ENCODE measurements around the gene GRK7.

DNA sequence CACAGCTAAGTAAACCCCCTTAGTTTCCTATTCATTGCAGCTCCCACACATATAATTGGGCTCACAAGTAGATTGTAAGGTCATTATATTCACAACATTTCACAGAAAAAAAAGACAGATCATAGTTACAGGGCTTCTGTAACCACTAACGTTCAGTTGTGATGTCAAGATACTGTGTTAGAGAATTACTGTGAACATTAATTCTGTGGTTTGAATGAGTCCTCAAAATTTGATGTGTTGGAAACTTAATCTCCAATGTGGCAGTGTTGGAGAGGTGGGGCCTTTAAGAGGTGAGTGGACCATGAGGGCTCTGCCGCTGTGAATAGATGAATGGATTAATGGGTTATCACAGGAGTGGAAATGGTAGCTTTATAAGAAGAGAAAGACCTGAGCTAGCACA, 21.3 kb downstream of the GRK7 start:
- TF ChIP-seq POLR2AphosphoS5 (IDR thresholded peaks at IDR 0.05; ENCODE audit: low read depth, low read length), result no peak
- TF ChIP-seq, protein P1, sequence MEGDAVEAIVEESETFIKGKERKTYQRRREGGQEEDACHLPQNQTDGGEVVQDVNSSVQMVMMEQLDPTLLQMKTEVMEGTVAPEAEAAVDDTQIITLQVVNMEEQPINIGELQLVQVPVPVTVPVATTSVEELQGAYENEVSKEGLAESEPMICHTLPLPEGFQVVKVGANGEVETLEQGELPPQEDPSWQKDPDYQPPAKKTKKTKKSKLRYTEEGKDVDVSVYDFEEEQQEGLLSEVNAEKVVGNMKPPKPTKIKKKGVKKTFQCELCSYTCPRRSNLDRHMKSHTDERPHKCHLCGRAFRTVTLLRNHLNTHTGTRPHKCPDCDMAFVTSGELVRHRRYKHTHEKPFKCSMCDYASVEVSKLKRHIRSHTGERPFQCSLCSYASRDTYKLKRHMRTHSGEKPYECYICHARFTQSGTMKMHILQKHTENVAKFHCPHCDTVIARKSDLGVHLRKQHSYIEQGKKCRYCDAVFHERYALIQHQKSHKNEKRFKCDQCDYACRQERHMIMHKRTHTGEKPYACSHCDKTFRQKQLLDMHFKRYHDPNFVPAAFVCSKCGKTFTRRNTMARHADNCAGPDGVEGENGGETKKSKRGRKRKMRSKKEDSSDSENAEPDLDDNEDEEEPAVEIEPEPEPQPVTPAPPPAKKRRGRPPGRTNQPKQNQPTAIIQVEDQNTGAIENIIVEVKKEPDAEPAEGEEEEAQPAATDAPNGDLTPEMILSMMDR (CRISPR knock-in tag; IDR thresholded peaks at IDR 0.05), result no peak
- TF ChIP-seq PCBP1 (IDR thresholded peaks at IDR 0.05; ENCODE audit: borderline replicate concordance, low read depth, low read length), result no peak
- TF ChIP-seq, protein P2, sequence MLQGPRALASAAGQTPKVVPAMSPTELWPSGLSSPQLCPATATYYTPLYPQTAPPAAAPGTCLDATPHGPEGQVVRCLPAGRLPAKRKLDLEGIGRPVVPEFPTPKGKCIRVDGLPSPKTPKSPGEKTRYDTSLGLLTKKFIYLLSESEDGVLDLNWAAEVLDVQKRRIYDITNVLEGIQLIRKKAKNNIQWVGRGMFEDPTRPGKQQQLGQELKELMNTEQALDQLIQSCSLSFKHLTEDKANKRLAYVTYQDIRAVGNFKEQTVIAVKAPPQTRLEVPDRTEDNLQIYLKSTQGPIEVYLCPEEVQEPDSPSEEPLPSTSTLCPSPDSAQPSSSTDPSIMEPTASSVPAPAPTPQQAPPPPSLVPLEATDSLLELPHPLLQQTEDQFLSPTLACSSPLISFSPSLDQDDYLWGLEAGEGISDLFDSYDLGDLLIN (CRISPR knock-in tag; IDR thresholded peaks at IDR 0.05; ENCODE audit: borderline replicate concordance), result no peak
- TF ChIP-seq ZNF24 (IDR thresholded peaks at IDR 0.05), result no peak
- no peak for TF ChIP-seq SKI (IDR thresholded peaks at IDR 0.05; ENCODE audit: partially characterized antibody)
- TF ChIP-seq CBFB (CRISPR knock-in tag; IDR thresholded peaks at IDR 0.05), result no peak
